H9 (cell line): Measurements from ENCODE around the gene RBMS3. TPM values are rescaled to one million over a fixed set of nuclear protein-coding genes. Genes with fewer than 3 reads are reported as not detected.

Source experiments
- DNase-seq: peaks from one replicate; pipeline ENCODE4 v3.0.0-alpha.2; 2017
- H2AFZ ChIP-seq: one replicate; pipeline ENCODE4 v1.6.1; 2013; ENCODE audit warnings: mild to moderate bottlenecking, low read length, control low read depth, moderate library complexity
- H2AK5ac ChIP-seq: 2 replicates; pipeline ENCODE4 v1.6.1; 2013; ENCODE audit warnings: low read length, control low read depth, mixed read lengths; ENCODE audit not compliant: insufficient read length
- H2BK120ac ChIP-seq: one replicate; pipeline ENCODE4 v1.6.1; 2013; ENCODE audit warnings: low read depth, mild to moderate bottlenecking, low read length, control low read depth, inconsistent platforms; ENCODE audit not compliant: poor library complexity, severe bottlenecking
- H2BK12ac ChIP-seq: 2 replicates; pipeline ENCODE4 v1.6.1; 2013; ENCODE audit warnings: low read length, control low read depth, mixed read lengths, low read depth; ENCODE audit not compliant: insufficient read length
- H2BK15ac ChIP-seq: 2 replicates; pipeline ENCODE4 v1.6.1; 2013; ENCODE audit warnings: low read depth, low read length, control low read depth
- H2BK20ac ChIP-seq: one replicate; pipeline ENCODE4 v1.6.1; 2013; ENCODE audit warnings: low read depth, mild to moderate bottlenecking, low read length, control low read depth, inconsistent platforms; ENCODE audit not compliant: poor library complexity, severe bottlenecking
- H2BK5ac ChIP-seq: 2 replicates; pipeline ENCODE4 v1.6.1; 2013; ENCODE audit warnings: low read length, control low read depth, mixed read lengths; ENCODE audit not compliant: insufficient read length
- H3K14ac ChIP-seq: 2 replicates; pipeline ENCODE4 v1.6.1; 2013; ENCODE audit warnings: low read length, control low read depth; ENCODE audit not compliant: insufficient read depth
- H3K18ac ChIP-seq: 2 replicates; pipeline ENCODE4 v1.6.1; 2013; ENCODE audit warnings: low read depth, mild to moderate bottlenecking, mixed read lengths, low read length, control low read depth; ENCODE audit not compliant: insufficient read length
- H3K23ac ChIP-seq: 2 replicates; pipeline ENCODE4 v1.6.1; 2013; ENCODE audit warnings: low read length, control low read depth, mixed read lengths, low read depth; ENCODE audit not compliant: insufficient read length
- H3K23me2 ChIP-seq: 2 replicates; pipeline ENCODE4 v1.6.1; 2013; ENCODE audit warnings: low read depth, mild to moderate bottlenecking, mixed read lengths, low read length, control low read depth; ENCODE audit not compliant: insufficient read length, poor library complexity, severe bottlenecking
- H3K27ac ChIP-seq: 2 replicates; pipeline ENCODE4 v1.5.1; 2013; ENCODE audit warnings: low read length, control low read depth, mixed read lengths, low read depth; ENCODE audit not compliant: insufficient read length
- H3K27me3 ChIP-seq: 2 replicates; pipeline ENCODE4 v1.6.1; 2013; ENCODE audit warnings: low read length, control low read depth, inconsistent platforms; ENCODE audit not compliant: insufficient read depth
- H3K4ac ChIP-seq: 2 replicates; pipeline ENCODE4 v1.6.1; 2013; ENCODE audit warnings: low read depth, mild to moderate bottlenecking, control low read depth, inconsistent platforms, low read length, moderate library complexity
- H3K4me1 ChIP-seq: 2 replicates; pipeline ENCODE4 v1.6.1; 2013; ENCODE audit warnings: low read length, control low read depth, inconsistent platforms; ENCODE audit not compliant: insufficient read depth
- H3K4me2 ChIP-seq: 2 replicates; pipeline ENCODE4 v1.6.1; 2013; ENCODE audit warnings: low read length, control low read depth, mixed read lengths; ENCODE audit not compliant: insufficient read length, insufficient read depth
- H3K56ac ChIP-seq: 2 replicates; pipeline ENCODE4 v1.6.1; 2013; ENCODE audit warnings: low read depth, mild to moderate bottlenecking, mixed read lengths, low read length, control low read depth; ENCODE audit not compliant: insufficient read length
- H3K79me1 ChIP-seq: 2 replicates; pipeline ENCODE4 v1.6.1; 2013; ENCODE audit warnings: low read depth, mild to moderate bottlenecking, moderate library complexity, low read length, control low read depth, inconsistent platforms; ENCODE audit not compliant: insufficient read depth, poor library complexity, severe bottlenecking
- H3K79me2 ChIP-seq: 2 replicates; pipeline ENCODE4 v1.6.1; 2013; ENCODE audit warnings: low read length, control low read depth, inconsistent platforms; ENCODE audit not compliant: insufficient read depth
- H3K9ac ChIP-seq: 2 replicates; pipeline ENCODE4 v1.6.1; 2013; ENCODE audit warnings: low read length, control low read depth, mixed read lengths; ENCODE audit not compliant: insufficient read length; ENCODE audit errors: extremely low read depth
- H3K9me3 ChIP-seq: one replicate; pipeline ENCODE4 v1.6.1; 2013; ENCODE audit warnings: low read depth, low read length, inconsistent platforms; ENCODE audit not compliant: control insufficient read depth
- H3T11ph ChIP-seq: one replicate; pipeline ENCODE4 v1.6.1; 2013; ENCODE audit warnings: mild to moderate bottlenecking, low read length, control low read depth, inconsistent platforms
- H4K20me1 ChIP-seq: one replicate; pipeline ENCODE4 v1.6.1; 2013; ENCODE audit not compliant: control insufficient read depth, insufficient read length, insufficient read depth
- H4K5ac ChIP-seq: 2 replicates; pipeline ENCODE4 v1.6.1; 2013; ENCODE audit warnings: low read depth, mild to moderate bottlenecking, mixed read lengths, low read length, control low read depth; ENCODE audit not compliant: insufficient read length
- H4K8ac ChIP-seq: replicated peaks from 2 replicates; pipeline ENCODE4 v1.6.1; 2013; ENCODE audit warnings: low read length, control low read depth, mixed read lengths, low read depth; ENCODE audit not compliant: insufficient read length
- H4K91ac ChIP-seq: 2 replicates; pipeline ENCODE4 v1.6.1; 2013; ENCODE audit warnings: low read depth, mild to moderate bottlenecking, moderate library complexity, mixed read lengths, low read length, control low read depth; ENCODE audit not compliant: insufficient read length
- H3K27ac Mint-ChIP-seq, 3 experiments: 2 replicates in 2 of 3; 3 replicates in 1 of 3; pipeline ENCODE4 v1.8.0; 2020 to 2021; ENCODE audit warnings: mixed read lengths in 3 of 3, mild to moderate bottlenecking in 1 of 3, moderate library complexity in 1 of 3
- H3K27me3 Mint-ChIP-seq: 2 replicates; pipeline ENCODE4 v1.8.0; 2021; ENCODE audit warnings: low read depth, mild to moderate bottlenecking, moderate library complexity, mixed read lengths
- H3K36me3 Mint-ChIP-seq, 3 experiments: 2 replicates in 2 of 3; 3 replicates in 1 of 3; pipeline ENCODE4 v1.8.0; 2020 to 2021; ENCODE audit warnings: low read depth in 3 of 3, mixed read lengths in 3 of 3; ENCODE audit not compliant: insufficient read depth in 1 of 3
- H3K4me1 Mint-ChIP-seq, 2 experiments: 2 replicates each; pipeline ENCODE4 v1.8.0; 2020; ENCODE audit warnings: mixed read lengths in 2 of 2
- H3K4me3 Mint-ChIP-seq, 2 experiments: 2 replicates in 1 of 2; 3 replicates in 1 of 2; pipeline ENCODE4 v1.8.0; 2020 to 2021; ENCODE audit warnings: mild to moderate bottlenecking in 2 of 2, mixed read lengths in 2 of 2, moderate library complexity in 1 of 2
- H3K9me3 Mint-ChIP-seq, 2 experiments: 2 replicates in 1 of 2; 3 replicates in 1 of 2; pipeline ENCODE4 v1.8.0; 2020; ENCODE audit warnings: mild to moderate bottlenecking in 2 of 2, mixed read lengths in 2 of 2, moderate library complexity in 1 of 2
- CTCF ChIP-seq: fragments of 200-600 bp; sonication (generic); conservative IDR thresholded peaks from 3 replicates; pipeline ENCODE4 v1.8.0; 2021; ENCODE audit warnings: antibody characterized with exemption, mild to moderate bottlenecking
- WGBS: extraction: QIAGEN DNeasy Blood & Tissue Kit; methylation state at CpG from one replicate; pipeline ENCODE4 v1.1.7; 2013; ENCODE audit warnings: missing lambda C conversion rate, low lambda C conversion rate, mixed read lengths; ENCODE audit not compliant: insufficient read length; ENCODE audit errors: extremely low coverage; 5-methylcytosine and 5-hydroxymethylcytosine counted together
- total RNA-seq: library from RNA; stranded (reverse); gene quantifications from 2 replicates; pipeline ENCODE4 v1.2.1, GENCODE V29; 2021

RBMS3 gene
- total RNA-seq, 1 experiment from 2014 or later: 8.1 TPM

- H3K18ac ChIP-seq: no peak overlapping the region
- H2BK120ac ChIP-seq: no peak overlapping the region
- no peaks in the 10 kb centered on the region for H3K27me3 ChIP-seq
- no peak overlapping the region for H3K27ac ChIP-seq
- no peak overlapping the region for H2BK12ac ChIP-seq
- Mint-ChIP-seq H3K27me3 (no peaks in the 10 kb centered on the region), H3K27ac (no peak overlapping the region), H3K36me3 (peaks cover 0 to 2% (median 0%) of the 10 kb centered on the region in 3 experiments; a peak in 2 of 7 replicates), H3K4me3 (no peak overlapping the region), H3K4me1 (peaks cover 41 to 60% of the 10 kb centered on the region in 2 experiments), H3K9me3 (no peaks in the 10 kb centered on the region)
- H4K91ac ChIP-seq: no peak overlapping the region
- no peak overlapping the region for H3T11ph ChIP-seq
- H3K23ac ChIP-seq: no peak overlapping the region
- no peaks in the 10 kb centered on the region for H3K9me3 ChIP-seq
- no peaks in the 10 kb centered on the region for H3K79me1 ChIP-seq
- no CpG with 5 or more reads among the region's 4 CpGs for WGBS
- H2BK20ac ChIP-seq: no peak overlapping the region
- no peaks in the 10 kb centered on the region for H4K20me1 ChIP-seq
- H4K8ac ChIP-seq: no peak overlapping the region
- H3K23me2 ChIP-seq: no peaks in the 10 kb centered on the region
- no peak overlapping the region for H2AK5ac ChIP-seq
- H2BK5ac ChIP-seq: no peak overlapping the region
- no peaks in the 10 kb centered on the region for H3K79me2 ChIP-seq
- TF ChIP-seq CTCF: no peak
- no peak overlapping the region for H2AFZ ChIP-seq
- no peak overlapping the region for H4K5ac ChIP-seq
- DNase-seq: no peak
- no peak overlapping the region for H2BK15ac ChIP-seq
- H3K14ac ChIP-seq: no peak overlapping the region
- no peak overlapping the region for H3K4me2 ChIP-seq
- H3K56ac ChIP-seq: no peak overlapping the region
- no peak overlapping the region for H3K9ac ChIP-seq
- no peak overlapping the region for H3K4ac ChIP-seq
- H3K4me1 ChIP-seq: peaks cover 6% of the 10 kb centered on the region; the same call in 1 of the 2 replicates
Observed at GRCh38 chr3:29348316-29348715, 67.4 kb downstream of the RBMS3 start.
